ENCODE measurements around the gene NFKB1.

The NFKB1 gene

GRCh38 chr4:102500352-102500695 is 835 bp upstream of the NFKB1 start:
- peak in 24 of 51 donors; percentile 3 to 83 (median 26) for DNase-seq

DNA sequence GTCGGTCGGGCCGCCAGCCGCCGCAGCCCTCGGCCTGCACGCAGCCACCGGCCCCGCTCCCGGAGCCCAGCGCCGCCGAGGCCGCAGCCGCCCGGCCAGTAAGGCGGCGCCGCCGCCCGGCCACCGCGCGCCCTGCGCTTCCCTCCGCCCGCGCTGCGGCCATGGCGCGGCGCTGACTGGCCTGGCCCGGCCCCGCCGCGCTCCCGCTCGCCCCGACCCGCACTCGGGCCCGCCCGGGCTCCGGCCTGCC is 213 bp downstream of the NFKB1 start:
- peak in 7 of 51 donors; percentile 25 to 75 (median 66) for DNase-seq

GRCh38 chr4:102502543-102502818 is 1.3 kb downstream of the NFKB1 start:
- DNase-seq, result no peak

GRCh38 chr4:102503301-102503746 is 2.2 kb downstream of the NFKB1 start:
- DNase-seq, result peak in 1 of 51 donors; percentile 36

DNA sequence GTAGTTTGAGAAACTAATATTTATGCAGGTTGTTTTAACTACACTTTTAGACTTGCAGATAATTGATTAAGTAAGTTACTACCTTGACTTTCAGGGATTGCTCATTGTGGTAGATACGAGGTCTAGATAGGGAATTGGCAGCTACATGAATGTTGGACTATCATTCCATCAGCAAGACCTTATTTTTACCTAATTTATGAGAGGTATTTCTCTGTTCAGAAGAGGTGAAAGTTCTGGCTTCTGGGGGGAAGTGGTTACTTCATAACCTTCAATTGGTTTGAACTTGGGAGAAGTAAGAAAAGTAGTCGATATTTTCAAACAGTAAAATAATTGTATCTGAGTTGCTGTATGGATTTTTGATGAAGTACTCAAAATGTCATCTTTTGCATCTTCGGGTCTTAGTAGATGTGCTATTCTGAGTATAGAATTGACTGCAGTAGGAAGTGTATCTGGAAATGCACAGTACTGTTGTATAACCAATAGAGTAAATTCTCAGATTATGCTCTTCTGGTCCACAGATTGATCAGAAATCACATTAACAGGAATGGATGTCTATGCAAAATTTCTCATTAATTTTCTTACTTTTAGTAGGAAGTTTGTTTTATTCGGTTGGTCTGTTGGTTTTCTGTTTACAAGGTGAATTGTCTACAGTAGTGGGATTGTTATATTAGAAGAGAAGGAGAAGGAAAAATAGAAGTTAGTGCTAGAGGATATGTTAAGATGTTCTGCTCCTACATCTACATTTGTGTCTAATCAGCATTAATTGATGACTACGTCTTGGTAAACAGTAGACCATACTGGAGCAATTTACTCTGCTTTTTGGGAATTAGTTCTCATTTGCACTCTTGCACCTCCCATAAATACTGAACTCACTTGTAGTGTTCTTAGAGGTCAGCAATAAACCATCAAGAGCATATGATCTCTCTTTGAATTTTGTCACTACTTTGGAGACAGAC is 3.0 kb downstream of the NFKB1 start:
- peak in 1 of 51 donors; percentile 55 for DNase-seq

DNA sequence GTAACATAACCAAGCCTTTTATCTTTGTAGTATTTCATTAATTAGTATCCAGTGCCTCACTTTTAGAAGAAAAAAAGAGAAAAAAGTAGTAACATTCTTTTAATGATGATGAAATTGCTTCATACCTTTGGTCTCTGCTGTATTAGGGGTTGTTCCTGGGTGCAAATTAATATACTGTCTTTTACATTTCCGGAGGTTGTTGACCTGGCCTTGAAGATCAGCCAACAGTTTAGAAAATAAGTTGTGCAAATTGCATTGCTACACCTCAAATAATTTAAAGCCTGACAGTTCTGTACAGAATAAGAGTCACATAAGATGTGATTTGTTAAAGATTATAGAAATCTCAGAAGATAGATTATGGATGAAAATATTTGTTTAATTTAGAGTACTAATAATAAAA is 3.8 kb downstream of the NFKB1 start:
- no peak for DNase-seq

GRCh38 chr4:102505708-102506107 is 4.5 kb downstream of the NFKB1 start:
- no peak for DNase-seq

GRCh38 chr4:102506523-102506922 is 5.4 kb downstream of the NFKB1 start:
- DNase-seq, result no peak

- peak in 1 of 51 donors; percentile 23 for DNase-seq
Measured at GRCh38 chr4:102511830-102512605, 10.9 kb downstream of the NFKB1 start.

DNA sequence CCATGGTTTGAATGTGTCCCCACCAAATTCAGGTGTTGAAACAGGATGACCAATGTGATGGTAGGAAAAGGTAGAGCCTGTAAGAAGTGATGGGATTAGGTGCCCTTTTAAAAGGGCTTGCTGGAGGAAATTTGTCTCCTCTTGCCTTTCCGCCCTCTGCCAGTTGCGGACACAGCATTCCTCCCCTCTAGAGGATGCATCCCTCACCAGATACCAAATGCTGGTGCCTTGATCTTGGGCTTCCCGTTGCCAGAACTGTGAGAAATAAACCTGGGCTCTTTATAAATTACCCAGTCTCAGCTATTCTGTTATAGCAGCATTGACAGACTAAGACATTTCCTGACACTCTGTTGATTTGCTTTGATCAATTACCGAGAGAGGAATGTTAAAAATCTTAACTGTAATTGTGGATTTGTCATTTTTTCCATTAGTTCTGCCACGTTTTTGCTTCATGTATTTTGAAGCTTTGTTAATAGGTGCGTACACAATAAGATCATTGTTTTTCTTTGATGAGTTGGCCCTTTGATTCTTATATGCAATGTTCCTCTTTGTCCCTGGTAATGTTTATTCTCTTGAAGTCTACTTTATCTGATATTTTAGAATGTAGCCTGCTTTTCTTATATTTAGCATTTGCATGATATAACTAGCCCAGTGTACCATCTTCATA is 13.3 kb downstream of the NFKB1 start:
- no peak for DNase-seq

DNA sequence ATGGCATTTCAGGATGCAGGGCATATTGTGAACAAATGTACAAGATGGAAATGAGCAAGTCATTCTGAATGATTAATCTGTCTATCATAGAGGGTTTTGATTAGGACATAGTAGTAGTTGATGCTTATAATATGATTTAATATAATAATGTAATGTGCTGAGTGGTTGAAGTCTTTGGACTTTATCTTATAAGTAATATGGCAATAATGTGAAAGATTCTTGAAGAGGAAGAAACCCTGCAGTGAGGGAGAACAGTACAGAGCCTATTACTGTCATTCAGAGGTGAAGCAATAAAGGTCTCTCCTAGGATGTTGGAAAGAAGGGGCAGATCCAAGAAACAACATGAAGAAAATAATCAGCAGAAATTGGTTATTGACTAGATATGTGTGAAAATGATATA is 16.6 kb downstream of the NFKB1 start:
- no peak for DNase-seq

- DNase-seq, result peak in 4 of 51 donors; percentile 5 to 28 (median 10)
Measured at GRCh38 chr4:102518703-102519131, 17.6 kb downstream of the NFKB1 start.

GRCh38 chr4:102519925-102520324 is 18.8 kb downstream of the NFKB1 start:
- no peak for DNase-seq

DNA sequence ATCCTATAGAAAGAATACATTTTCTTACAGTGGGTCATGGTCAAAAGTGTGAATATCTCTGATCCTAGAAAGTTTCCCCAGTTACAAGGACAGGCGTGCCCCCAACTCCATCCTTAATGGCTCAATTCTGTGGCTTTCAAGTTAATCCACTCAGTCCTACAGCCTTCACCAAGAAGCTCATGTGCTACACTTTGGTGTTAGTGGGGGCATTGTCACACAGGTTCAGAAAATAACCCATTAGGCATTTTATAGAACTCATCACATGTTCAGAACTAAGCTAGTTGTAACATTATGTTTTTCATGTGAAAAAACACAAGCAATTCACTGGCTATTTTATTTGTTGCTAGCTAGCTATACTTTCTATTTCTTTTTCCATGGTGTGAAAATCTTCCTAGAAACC is 20.4 kb downstream of the NFKB1 start:
- DNase-seq, result no peak

- no peak for DNase-seq
Measured at GRCh38 chr4:102522031-102522440, 20.9 kb downstream of the NFKB1 start.

- DNase-seq, result no peak
Measured at GRCh38 chr4:102524691-102525090, 23.5 kb downstream of the NFKB1 start.

GRCh38 chr4:102525097-102525496 is 23.9 kb downstream of the NFKB1 start:
- no peak for DNase-seq

- no peak for DNase-seq
Measured at GRCh38 chr4:102525504-102525903, 24.3 kb downstream of the NFKB1 start.

GRCh38 chr4:102526532-102526931 is 25.4 kb downstream of the NFKB1 start:
- no peak for DNase-seq

- DNase-seq, result no peak
Measured at GRCh38 chr4:102527695-102528283, 26.6 kb downstream of the NFKB1 start.

DNA sequence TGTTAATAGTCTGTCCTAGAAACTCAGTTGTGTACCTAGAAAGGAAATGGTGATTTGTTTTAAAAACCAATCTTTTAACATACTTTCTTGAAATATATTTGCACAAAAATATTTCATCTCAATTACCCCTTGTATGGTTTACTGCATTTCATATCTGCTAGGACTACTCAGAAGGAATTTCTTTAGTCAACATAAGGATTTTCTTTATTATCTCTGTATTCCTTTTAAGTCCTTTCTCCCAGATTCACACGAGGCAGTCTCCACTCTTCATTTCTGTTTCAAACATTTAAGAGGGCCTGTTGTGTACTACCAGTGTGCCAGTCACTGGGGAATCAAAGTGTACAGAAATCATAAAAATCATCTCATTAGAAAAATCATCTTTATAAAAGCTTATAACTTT is 28.8 kb downstream of the NFKB1 start:
- no peak for DNase-seq

GRCh38 chr4:102530986-102531385 is 29.8 kb downstream of the NFKB1 start:
- no peak for DNase-seq

Data from hypothalamus (tissue), 51 donors.